ENCODE measurements around the gene KMO.

The KMO gene

GRCh38 chr1:241598249-241598648 is 66.1 kb downstream of the KMO start:
- no peak for FAIRE-seq

GRCh38 chr1:241600496-241600901 is 68.3 kb downstream of the KMO start:
- FAIRE-seq = no peak

- FAIRE-seq = no peak
Measured at GRCh38 chr1:241603731-241604245, 71.6 kb downstream of the KMO start.

GRCh38 chr1:241605146-241605805 is 73.1 kb downstream of the KMO start:
- FAIRE-seq = no peak

- no peak for FAIRE-seq
Measured at GRCh38 chr1:241606544-241606943, 74.4 kb downstream of the KMO start.

- FAIRE-seq = no peak
Measured at GRCh38 chr1:241607497-241607896, 75.3 kb downstream of the KMO start.

GRCh38 chr1:241608379-241609033 is 76.3 kb downstream of the KMO start:
- no peak for FAIRE-seq

- no peak for FAIRE-seq
Measured at GRCh38 chr1:241610056-241610815, 78.1 kb downstream of the KMO start.

GRCh38 chr1:241611063-241611462 is 78.9 kb downstream of the KMO start:
- FAIRE-seq = peak; percentile 64

GRCh38 chr1:241611736-241612135 is 79.6 kb downstream of the KMO start:
- no peak for FAIRE-seq

- FAIRE-seq = no peak
Measured at GRCh38 chr1:241612533-241613477, 80.6 kb downstream of the KMO start.

- no peak for FAIRE-seq
Measured at GRCh38 chr1:241614144-241614543, 82.0 kb downstream of the KMO start.

GRCh38 chr1:241614572-241614971 is 82.4 kb downstream of the KMO start:
- no peak for FAIRE-seq

GRCh38 chr1:241615043-241615974 is 83.1 kb downstream of the KMO start:
- FAIRE-seq = no peak

GRCh38 chr1:241617426-241617825 is 85.2 kb downstream of the KMO start:
- no peak for FAIRE-seq

GRCh38 chr1:241622669-241623068 is 90.5 kb downstream of the KMO start:
- FAIRE-seq = no peak

GRCh38 chr1:241624935-241625334 is 92.8 kb downstream of the KMO start:
- no peak for FAIRE-seq

- peak; percentile 42 for FAIRE-seq
Measured at GRCh38 chr1:241627453-241628259, 95.5 kb downstream of the KMO start.

GRCh38 chr1:241630005-241630404 is 97.8 kb downstream of the KMO start:
- no peak for FAIRE-seq

- FAIRE-seq = no peak
Measured at GRCh38 chr1:241630476-241630875, 98.3 kb downstream of the KMO start.

- peak; percentile 52 for FAIRE-seq
Measured at GRCh38 chr1:241630899-241631298, 98.7 kb downstream of the KMO start.
